H1 (cell line): Measurements from ENCODE around the gene ATP2B3. TPM values are rescaled to one million over a fixed set of nuclear protein-coding genes. Genes with fewer than 3 reads are reported as not detected.

ENCODE experiments used
- CTCF ChIA-PET: fragments of 300-600 bp; sonication (Branson Sonifier 250); formaldehyde crosslinking; loops from one replicate; lab custom pipeline; 2021; ENCODE audit not compliant: partially characterized antibody; lab: Charles Lee
- POLR2A ChIA-PET: fragments of 300-600 bp; sonication (Branson Sonifier 250); formaldehyde crosslinking; loops from one replicate; lab custom pipeline; 2021; ENCODE audit warnings: inconsistent platforms; ENCODE audit not compliant: partially characterized antibody; lab: Charles Lee
- DNase-seq, 2 experiments: peaks; one replicate each; pipeline versions ENCODE4 v3.0.0 to v3.0.0-alpha.2; 2010 to 2022; ENCODE audit warnings: low spot score in 2 of 2, low read depth in 1 of 2, mixed read lengths in 1 of 2
- FAIRE-seq: peaks from 2 replicates; lab custom pipeline; 2011; peaks lifted over from hg19 to GRCh38; lab: Jason Lieb, UNC
- H2AFZ ChIP-seq: 2 replicates; pipeline ENCODE4 v1.8.1; 2012; ENCODE audit warnings: low read length, inconsistent platforms
- H2AK5ac ChIP-seq: 2 replicates; pipeline ENCODE4 v1.6.1; 2013; ENCODE audit warnings: low read depth, low read length
- H2BK120ac ChIP-seq: replicated peaks from 2 replicates; pipeline ENCODE3; 2013; ENCODE audit warnings: low read depth, low read length, inconsistent platforms
- H2BK12ac ChIP-seq: 2 replicates; pipeline ENCODE4 v1.6.1; 2013; ENCODE audit warnings: low read depth, low read length
- H2BK15ac ChIP-seq: 2 replicates; pipeline ENCODE4 v1.6.1; 2013; ENCODE audit warnings: low read length
- H2BK20ac ChIP-seq: 2 replicates; pipeline ENCODE4 v1.6.1; 2013; ENCODE audit warnings: low read length
- H2BK5ac ChIP-seq: 2 replicates; pipeline ENCODE4 v1.6.1; 2013; ENCODE audit warnings: low read depth, low read length
- H3K14ac ChIP-seq: 2 replicates; pipeline ENCODE4 v1.6.1; 2013; ENCODE audit warnings: inconsistent platforms; ENCODE audit not compliant: insufficient read length
- H3K18ac ChIP-seq: 2 replicates; pipeline ENCODE4 v1.6.1; 2013; ENCODE audit warnings: low read length; ENCODE audit errors: extremely low read depth
- H3K23ac ChIP-seq: 2 replicates; pipeline ENCODE4 v1.6.1; 2013; ENCODE audit warnings: inconsistent platforms; ENCODE audit not compliant: insufficient read length
- H3K23me2 ChIP-seq: 2 replicates; pipeline ENCODE4 v1.6.1; 2013; ENCODE audit warnings: low read depth, low read length
- H3K27ac ChIP-seq: 2 replicates; pipeline ENCODE4 v1.6.1; 2011; ENCODE audit warnings: low read depth, low read length, inconsistent platforms
- H3K27me3 ChIP-seq, 4 experiments: replicated peaks in 1 of 4; 1 replicate in 1 of 4; 2 replicates in 3 of 4; pipeline versions ENCODE4 v1.6.1 to v1.8.1; 2011 to 2013; ENCODE audit warnings: low read length in 3 of 4, mild to moderate bottlenecking in 3 of 4, inconsistent platforms in 2 of 4, mixed read lengths in 2 of 4, moderate library complexity in 1 of 4; ENCODE audit not compliant: control insufficient read depth in 3 of 4, insufficient read depth in 3 of 4; ENCODE audit errors: extremely low read depth in 1 of 4
- H3K36me3 ChIP-seq, 4 experiments: 2 replicates each; pipeline versions ENCODE4 v1.6.1 to v1.8.1; 2011 to 2013; ENCODE audit warnings: mild to moderate bottlenecking in 4 of 4, low read length in 3 of 4, moderate library complexity in 2 of 4, control low read depth in 1 of 4, inconsistent platforms in 1 of 4; ENCODE audit not compliant: insufficient read depth in 4 of 4, control insufficient read depth in 2 of 4
- H3K4ac ChIP-seq: replicated peaks from 2 replicates; pipeline ENCODE3; 2013; ENCODE audit warnings: low read length, low read depth, mixed read lengths, inconsistent platforms; ENCODE audit not compliant: insufficient read length
- H3K4me1 ChIP-seq, 4 experiments: replicated peaks in 1 of 4; 1 replicate in 1 of 4; 2 replicates in 3 of 4; pipeline versions ENCODE4 v1.6.1 to v1.8.1; 2011 to 2013; ENCODE audit warnings: low read length in 3 of 4, inconsistent platforms in 2 of 4, mixed read lengths in 1 of 4; ENCODE audit not compliant: insufficient read depth in 4 of 4, control insufficient read depth in 3 of 4
- H3K4me2 ChIP-seq, 2 experiments: 2 replicates each; pipeline versions ENCODE4 v1.6.1 to v1.8.1; 2011 to 2013; ENCODE audit warnings: low read depth in 2 of 2, low read length in 2 of 2, control low read depth in 1 of 2, inconsistent platforms in 1 of 2, mild to moderate bottlenecking in 1 of 2; ENCODE audit not compliant: insufficient read depth in 1 of 2
- H3K4me3 ChIP-seq, 4 experiments: fragments of 200-600, 300-600 bp in 1 of 4; sonication (generic), shearing (Covaris generic), sonication (Bioruptor Twin) in 1 of 4; 2 replicates each; pipeline versions ENCODE4 v1.5.1 to v1.8.1; 2011 to 2016; ENCODE audit warnings: low read length in 4 of 4, low read depth in 3 of 4, control low read depth in 2 of 4, inconsistent platforms in 2 of 4, mild to moderate bottlenecking in 2 of 4, mixed read lengths in 1 of 4, moderate library complexity in 1 of 4; ENCODE audit not compliant: insufficient read depth in 2 of 4; ENCODE audit errors: extremely low read depth in 1 of 4
- H3K56ac ChIP-seq: replicated peaks from 2 replicates; pipeline ENCODE3; 2013; ENCODE audit warnings: low read depth, mild to moderate bottlenecking, mixed read lengths, low read length, inconsistent platforms; ENCODE audit not compliant: insufficient read length
- H3K79me1 ChIP-seq: 2 replicates; pipeline ENCODE4 v1.6.1; 2013; ENCODE audit warnings: low read depth, low read length, control low read depth
- H3K79me2 ChIP-seq, 2 experiments: 2 replicates each; pipeline versions ENCODE4 v1.6.1 to v1.8.1; 2012 to 2013; ENCODE audit warnings: low read length in 2 of 2, mild to moderate bottlenecking in 2 of 2, inconsistent platforms in 1 of 2; ENCODE audit not compliant: insufficient read depth in 2 of 2, control insufficient read depth in 1 of 2
- H3K9ac ChIP-seq, 4 experiments: replicated peaks in 1 of 4; 1 replicate in 1 of 4; 2 replicates in 3 of 4; pipeline versions ENCODE4 v1.6.1 to v1.8.1; 2011 to 2013; ENCODE audit warnings: low read depth in 3 of 4, low read length in 3 of 4, control low read depth in 2 of 4, mild to moderate bottlenecking in 2 of 4, moderate library complexity in 2 of 4, inconsistent platforms in 1 of 4; ENCODE audit errors: extremely low read depth in 1 of 4
- H3K9me3 ChIP-seq, 2 experiments: 2 replicates each; pipeline versions ENCODE4 v1.6.1 to v1.8.1; 2012 to 2013; ENCODE audit warnings: mild to moderate bottlenecking in 2 of 2, moderate library complexity in 2 of 2, control low read depth in 1 of 2, inconsistent platforms in 1 of 2, low read depth in 1 of 2, low read length in 1 of 2, mixed read lengths in 1 of 2; ENCODE audit not compliant: insufficient read depth in 2 of 2
- H4K20me1 ChIP-seq, 2 experiments: replicated peaks in 1 of 2; 2 replicates each; pipeline versions ENCODE3 to v1.8.1; 2011 to 2013; ENCODE audit warnings: inconsistent platforms in 2 of 2, low read length in 2 of 2, mild to moderate bottlenecking in 1 of 2; ENCODE audit not compliant: insufficient read depth in 2 of 2, control insufficient read depth in 1 of 2
- H4K5ac ChIP-seq: 2 replicates; pipeline ENCODE4 v1.6.1; 2013; ENCODE audit warnings: low read length, low read depth, mixed read lengths, inconsistent platforms; ENCODE audit not compliant: insufficient read length
- H4K8ac ChIP-seq: 2 replicates; pipeline ENCODE4 v1.8.0; 2013; ENCODE audit warnings: mild to moderate bottlenecking, moderate library complexity, low read length, inconsistent platforms; ENCODE audit not compliant: insufficient read depth; ENCODE audit errors: extremely low read depth
- H4K91ac ChIP-seq: replicated peaks from 2 replicates; pipeline ENCODE3; 2013; ENCODE audit warnings: low read length, mixed read lengths, inconsistent platforms; ENCODE audit not compliant: insufficient read length
- BCL11A ChIP-seq, 2 experiments: IDR thresholded peaks; one replicate each; pipeline ENCODE4 v1.6.1; 2011; ENCODE audit warnings: low read depth in 2 of 2, low read length in 2 of 2, mild to moderate bottlenecking in 2 of 2
- GABPA ChIP-seq: IDR thresholded peaks from 2 replicates; pipeline ENCODE4 v1.6.1; 2011; ENCODE audit warnings: mild to moderate bottlenecking, low read length, moderate library complexity, borderline replicate concordance; ENCODE audit not compliant: insufficient read depth
- GTF2F1 ChIP-seq: IDR thresholded peaks from 2 replicates; pipeline ENCODE4 v1.6.1; 2012; ENCODE audit warnings: low read depth, low read length, improper control_type of control experiment, borderline replicate concordance
- HDAC2 ChIP-seq, 2 experiments: fragments of 300-600 bp in 1 of 2; sonication (generic) in 1 of 2; IDR thresholded peaks; 2 replicates each; pipeline ENCODE4 v1.6.1; 2011 to 2012; ENCODE audit warnings: low read depth in 2 of 2, low read length in 2 of 2, mild to moderate bottlenecking in 2 of 2, moderate library complexity in 2 of 2, borderline replicate concordance in 1 of 2, inconsistent platforms in 1 of 2
- MAFK ChIP-seq: IDR thresholded peaks from 2 replicates; pipeline ENCODE4 v1.6.1; 2012; ENCODE audit warnings: low read depth, mild to moderate bottlenecking, improper control_type of control experiment, low read length
- PHF8 ChIP-seq: fragments of 200-600 bp; sonication (generic); conservative IDR thresholded peaks from 2 replicates; pipeline ENCODE4 v1.7.1; 2012; ENCODE audit warnings: low read depth, mild to moderate bottlenecking, inconsistent platforms, low read length, moderate library complexity
- SIN3A ChIP-seq, 2 experiments: IDR thresholded peaks in 1 of 2; conservative IDR thresholded peaks in 1 of 2; 2 replicates each; pipeline ENCODE4 v1.6.1; 2011 to 2012; ENCODE audit warnings: low read length in 2 of 2, improper control_type of control experiment in 1 of 2, low read depth in 1 of 2, mild to moderate bottlenecking in 1 of 2
- SP1 ChIP-seq: IDR thresholded peaks from 2 replicates; pipeline ENCODE4 v1.6.1; 2011; ENCODE audit warnings: low read depth, low read length
- SP2 ChIP-seq: IDR thresholded peaks from 2 replicates; pipeline ENCODE4 v1.6.1; 2012; ENCODE audit warnings: mild to moderate bottlenecking, low read length, inconsistent platforms
- WGBS, 2 experiments: shearing (Covaris generic) in 1 of 2; methylation state at CpG; one replicate each; pipeline versions ENCODE4 v1.1.6 to v1.1.7; 2013 to 2015; ENCODE audit warnings: low lambda C conversion rate in 2 of 2, mixed read lengths in 2 of 2, inconsistent platforms in 1 of 2, low coverage in 1 of 2, missing lambda C conversion rate in 1 of 2; ENCODE audit not compliant: insufficient replicate concordance in 2 of 2, insufficient coverage in 1 of 2, insufficient read length in 1 of 2; ENCODE audit errors: extremely low coverage in 1 of 2, missing lambda C conversion rate in 1 of 2; 5-methylcytosine and 5-hydroxymethylcytosine counted together
- polyA plus RNA-seq, 7 experiments: library from polyadenylated mRNA; depleted of rRNA in 3 of 7; stranded (reverse) in 5 of 7; unstranded in 2 of 7; fragments of >200 nt in 5 of 7; fragments of 200-250 nt in 2 of 7; gene quantifications; 1 replicate in 5 of 7; 2 replicates in 1 of 7; 4 replicates in 1 of 7; pipeline versions ENCODE4 v1.2.1 to v1.2.3, GENCODE V29; 2011 to 2013; ENCODE audit warnings: missing spikeins in 2 of 7, mixed read lengths in 2 of 7
- total RNA-seq: library from RNA; stranded (reverse); fragmentation: NEBNext Ultra II Directional; extraction: Animal tissue kit (Norgen Biotek cat#: 25700); gene quantifications from 2 replicates; pipeline ENCODE4 v1.2.1, GENCODE V29; 2021
- TF ChIP-seq, protein P1 (sequence below): IDR thresholded peaks from 2 replicates; pipeline ENCODE4 v1.6.1; 2011; ENCODE audit warnings: low read length, improper control_type of control experiment

The ATP2B3 gene
- total and polyA plus RNA-seq, 2 of the 8 experiments (the other 6 are each of a cell fraction or from before 2014, with no cell fraction given), result 0.14 to 0.19 TPM

GRCh38 chrX:153486171-153486570, 31.3 kb upstream of the ATP2B3 start:
- H3K27ac ChIP-seq, result no peak overlapping the region
- no peak overlapping the region for H3K9ac ChIP-seq
- no peaks in the 10 kb centered on the region for H3K27me3 ChIP-seq
- no peaks in the 10 kb centered on the region for H3K36me3 ChIP-seq
- WGBS, 2 experiments, result 90% methylated on average over 2 of the region's 10 CpGs; no CpG with 5 or more reads in 1 of the 2 experiments
- no peak overlapping the region for H2BK15ac ChIP-seq
- H3K14ac ChIP-seq, result no peak overlapping the region
- H2BK12ac ChIP-seq, result no peak overlapping the region
- no peak overlapping the region for H4K8ac ChIP-seq
- POLR2A ChIA-PET, result no interaction called here
- no peaks in the 10 kb centered on the region for H4K20me1 ChIP-seq
- no peak overlapping the region for H3K4ac ChIP-seq
- H3K79me1 ChIP-seq, result no peaks in the 10 kb centered on the region
- no peak overlapping the region for H4K5ac ChIP-seq
- H3K79me2 ChIP-seq, result no peaks in the 10 kb centered on the region
- H2BK5ac ChIP-seq, result no peak overlapping the region
- no peak for FAIRE-seq
- H3K18ac ChIP-seq, result no peak overlapping the region
- H2AFZ ChIP-seq, result no peak overlapping the region
- no peak overlapping the region for H3K23ac ChIP-seq
- no peak overlapping the region for H4K91ac ChIP-seq
- no peak overlapping the region for H3K4me2 ChIP-seq
- H2BK120ac ChIP-seq, result no peak overlapping the region
- no peaks in the 10 kb centered on the region for H3K23me2 ChIP-seq
- no peaks in the 10 kb centered on the region for H3K9me3 ChIP-seq
- CTCF ChIA-PET, result interaction anchor here (0.7 to 1.1 kb wide), 2 partner anchors 30 to 63 kb away, joined by 3 read pairs; no protein-coding TSS in a partner anchor
- H2BK20ac ChIP-seq, result no peak overlapping the region
- no peak for DNase-seq
- peaks cover 0 to 6% (median 0%) of the 10 kb centered on the region in 4 experiments; a peak in 2 of 7 replicates for H3K4me1 ChIP-seq
- no peak overlapping the region for H3K4me3 ChIP-seq
- H3K56ac ChIP-seq, result no peak overlapping the region
- no peak overlapping the region for H2AK5ac ChIP-seq
- TF ChIP-seq, protein P1, sequence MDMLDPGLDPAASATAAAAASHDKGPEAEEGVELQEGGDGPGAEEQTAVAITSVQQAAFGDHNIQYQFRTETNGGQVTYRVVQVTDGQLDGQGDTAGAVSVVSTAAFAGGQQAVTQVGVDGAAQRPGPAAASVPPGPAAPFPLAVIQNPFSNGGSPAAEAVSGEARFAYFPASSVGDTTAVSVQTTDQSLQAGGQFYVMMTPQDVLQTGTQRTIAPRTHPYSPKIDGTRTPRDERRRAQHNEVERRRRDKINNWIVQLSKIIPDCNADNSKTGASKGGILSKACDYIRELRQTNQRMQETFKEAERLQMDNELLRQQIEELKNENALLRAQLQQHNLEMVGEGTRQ, result no peak
- no peak for TF ChIP-seq SP2
- no peak for TF ChIP-seq GABPA
- no peak for TF ChIP-seq HDAC2 (IDR thresholded peaks at IDR 0.05; ENCODE audit: borderline replicate concordance in 1 of 2, low read depth in 2 of 2, low read length in 2 of 2)
- TF ChIP-seq SP1, result no peak
- TF ChIP-seq MAFK, result no peak
- TF ChIP-seq BCL11A (IDR thresholded peaks at IDR 0.05; ENCODE audit: low read depth in 2 of 2, low read length in 2 of 2), result no peak
- TF ChIP-seq SIN3A (conservative IDR thresholded peaks at IDR 0.05 in 1 of 2, IDR thresholded peaks at IDR 0.05 in 1 of 2; ENCODE audit: low read depth in 1 of 2, low read length in 2 of 2), result no peak
- TF ChIP-seq GTF2F1, result no peak
- no peak for TF ChIP-seq PHF8
